Endothelial cell of umbilical vein (primary cell): ENCODE measurements around the gene PLXNB2. TPM values are rescaled to one million over a fixed set of nuclear protein-coding genes. Genes with fewer than 3 reads are reported as not detected.

Experiments used
- BruUV-seq: library from RNA; stranded (reverse); fragments of 400-500 nt; replicated peaks from 2 replicates; lab custom pipeline; 2021; lab: Mats Ljungman, UMichigan
- CTCF ChIA-PET: fragments of 300-600, 350-600 bp; sonication (Branson Sonifier 250); formaldehyde crosslinking; loops from one replicate; lab custom pipeline; 2021; ENCODE audit warnings: antibody characterized with exemption, inconsistent platforms; lab: Charles Lee
- POLR2A ChIA-PET: fragments of 300-600, 350-600 bp; sonication (Branson Sonifier 250); formaldehyde crosslinking; loops from one replicate; lab custom pipeline; 2021; ENCODE audit warnings: antibody characterized with exemption, inconsistent platforms; lab: Charles Lee
- DNase-seq: peaks from one replicate; pipeline ENCODE4 v3.0.0-alpha.2; 2011; ENCODE audit warnings: low read depth, low spot score
- FAIRE-seq: peaks from 2 replicates; lab custom pipeline; 2011; peaks lifted over from hg19 to GRCh38; lab: Jason Lieb, UNC
- H2AFZ ChIP-seq: 2 replicates; pipeline ENCODE4 v1.6.0; 2012; ENCODE audit warnings: low read depth, low read length, control low read depth, inconsistent platforms
- H3K27ac ChIP-seq: 2 replicates; pipeline ENCODE4 v1.5.1; 2011; ENCODE audit warnings: low read depth, mild to moderate bottlenecking, control low read depth, low read length, moderate library complexity; ENCODE audit not compliant: insufficient read depth
- H3K27me3 ChIP-seq, 2 experiments: 2 replicates each; pipeline versions ENCODE4 v1.6.0 to v1.6.1; 2011; ENCODE audit warnings: low read length in 2 of 2, mixed read lengths in 1 of 2; ENCODE audit not compliant: control insufficient read depth in 2 of 2, insufficient read depth in 2 of 2
- H3K36me3 ChIP-seq, 2 experiments: 2 replicates in 1 of 2; 3 replicates in 1 of 2; pipeline ENCODE4 v1.5.1; 2011; ENCODE audit warnings: low read length in 2 of 2, mild to moderate bottlenecking in 1 of 2, moderate library complexity in 1 of 2; ENCODE audit not compliant: control insufficient read depth in 2 of 2, insufficient read depth in 2 of 2; ENCODE audit errors: extremely low read depth in 1 of 2
- H3K4me1 ChIP-seq: 3 replicates; pipeline ENCODE4 v1.5.1; 2011; ENCODE audit warnings: mild to moderate bottlenecking, low read length; ENCODE audit not compliant: control insufficient read depth, insufficient read depth; ENCODE audit errors: extremely low read depth
- H3K4me2 ChIP-seq: 2 replicates; pipeline ENCODE4 v1.6.1; 2011; ENCODE audit warnings: low read length, control low read depth, mixed read lengths; ENCODE audit not compliant: insufficient read depth
- H3K4me3 ChIP-seq, 3 experiments: fragments of 200-600 bp in 1 of 3; sonication (generic), shearing (Covaris generic) in 1 of 3; replicated peaks in 1 of 3; 2 replicates each; pipeline ENCODE4 v1.5.1; 2011 to 2016; ENCODE audit warnings: control low read depth in 3 of 3, low read length in 3 of 3, mild to moderate bottlenecking in 2 of 3, inconsistent platforms in 1 of 3, low read depth in 1 of 3, moderate library complexity in 1 of 3; ENCODE audit not compliant: insufficient read depth in 1 of 3
- H3K79me2 ChIP-seq: 2 replicates; pipeline ENCODE4 v1.6.0; 2012; ENCODE audit warnings: low read length, inconsistent platforms; ENCODE audit not compliant: control insufficient read depth, insufficient read depth
- H3K9ac ChIP-seq: replicated peaks from 2 replicates; pipeline ENCODE3; 2011; ENCODE audit warnings: low read length, control low read depth; ENCODE audit not compliant: insufficient read depth; ENCODE audit errors: extremely low read depth
- H3K9me1 ChIP-seq: replicated peaks from 3 replicates; pipeline ENCODE4 v1.6.0; 2011; ENCODE audit warnings: mild to moderate bottlenecking, low read length; ENCODE audit not compliant: control insufficient read depth, insufficient read depth; ENCODE audit errors: extremely low read depth
- H3K9me3 ChIP-seq: replicated peaks from 2 replicates; pipeline ENCODE4 v1.5.1; 2012; ENCODE audit warnings: low read length, inconsistent platforms; ENCODE audit not compliant: control insufficient read depth, insufficient read depth
- H4K20me1 ChIP-seq: replicated peaks from 2 replicates; pipeline ENCODE3; 2011; ENCODE audit warnings: mild to moderate bottlenecking, low read length; ENCODE audit not compliant: control insufficient read depth, insufficient read depth; ENCODE audit errors: extremely low read depth
- EZH2 ChIP-seq: IDR thresholded peaks from 2 replicates; pipeline ENCODE4 v1.6.1; 2012; ENCODE audit warnings: borderline replicate concordance, low read depth, mild to moderate bottlenecking, moderate library complexity, low read length, inconsistent platforms; ENCODE audit not compliant: severe bottlenecking
- FOS ChIP-seq: IDR thresholded peaks from 2 replicates; pipeline ENCODE4 v1.6.1; 2011; ENCODE audit warnings: mild to moderate bottlenecking, low read length, moderate library complexity, borderline replicate concordance; ENCODE audit not compliant: insufficient read depth
- GATA2 ChIP-seq: IDR thresholded peaks from 2 replicates; pipeline ENCODE4 v1.7.0; 2011; ENCODE audit warnings: low read depth, mild to moderate bottlenecking, moderate library complexity, mixed read lengths, low read length; ENCODE audit not compliant: insufficient read length, insufficient read depth
- JUN ChIP-seq: IDR thresholded peaks from 2 replicates; pipeline ENCODE4 v1.6.1; 2011; ENCODE audit warnings: borderline replicate concordance, low read depth; ENCODE audit not compliant: insufficient read length, insufficient read depth
- MYC ChIP-seq: IDR thresholded peaks from one replicate; pipeline ENCODE4 v1.6.1; 2011; ENCODE audit warnings: mild to moderate bottlenecking, low read depth, low read length
- POLR2A ChIP-seq: IDR thresholded peaks from 2 replicates; pipeline ENCODE4 v1.6.1; 2012; ENCODE audit warnings: low read depth, mild to moderate bottlenecking, control low read depth, low read length
- POLR2AphosphoS5 ChIP-seq: IDR thresholded peaks from 2 replicates; pipeline ENCODE4 v1.6.1; 2012; ENCODE audit warnings: low read depth, mild to moderate bottlenecking, control low read depth, low read length, moderate library complexity; ENCODE audit not compliant: insufficient read depth
- dilution Hi-C: fragments of 300-500 bp; cut with MboI; formaldehyde crosslinking; loops from one replicate; pipeline ENCODE4 v1.15.0; 2019; ENCODE audit warnings: low sequenced_read_pairs; ENCODE audit not compliant: extremely low pct_ligation_motif_present
- intact Hi-C: fragments of 100-400 bp; cut with micrococcal nuclease; formaldehyde crosslinking; loops from one replicate; pipeline ENCODE4 v1.10.0; 2022
- polyA plus RNA-seq, 4 experiments: library from polyadenylated mRNA; depleted of rRNA in 3 of 4; stranded (reverse) in 3 of 4; unstranded in 1 of 4; fragments of >200 nt; gene quantifications; 2 replicates each; pipeline versions ENCODE4 v1.2.1 to v1.2.3, GENCODE V29; 2011 to 2012; ENCODE audit warnings: missing spikeins in 1 of 4
- total RNA-seq: library from RNA; stranded (reverse); gene quantifications from 2 replicates; pipeline ENCODE4 v1.2.3, GENCODE V29; 2021
- TF ChIP-seq, protein P1 (sequence below): IDR thresholded peaks from 2 replicates; pipeline ENCODE4 v1.6.1; 2011; ENCODE audit not compliant: insufficient read depth, insufficient read length
- TF ChIP-seq, protein P2 (sequence below), 2 donors: IDR thresholded peaks; 1 replicate in 1 of 2; 2 replicates in 1 of 2; pipeline ENCODE4 v1.5.1; 2011; ENCODE audit warnings: low read length in 2 of 2, mild to moderate bottlenecking in 2 of 2, moderate library complexity in 2 of 2, control low read depth in 1 of 2, inconsistent platforms in 1 of 2, low read depth in 1 of 2; ENCODE audit not compliant: insufficient read depth in 1 of 2; ENCODE audit errors: extremely low read depth in 1 of 2

The PLXNB2 gene
- total and polyA plus RNA-seq, 2 donors (not counting 3 experiments of a cell fraction or from before 2014, with no cell fraction given) = 82.3 to 139 TPM

DNA sequence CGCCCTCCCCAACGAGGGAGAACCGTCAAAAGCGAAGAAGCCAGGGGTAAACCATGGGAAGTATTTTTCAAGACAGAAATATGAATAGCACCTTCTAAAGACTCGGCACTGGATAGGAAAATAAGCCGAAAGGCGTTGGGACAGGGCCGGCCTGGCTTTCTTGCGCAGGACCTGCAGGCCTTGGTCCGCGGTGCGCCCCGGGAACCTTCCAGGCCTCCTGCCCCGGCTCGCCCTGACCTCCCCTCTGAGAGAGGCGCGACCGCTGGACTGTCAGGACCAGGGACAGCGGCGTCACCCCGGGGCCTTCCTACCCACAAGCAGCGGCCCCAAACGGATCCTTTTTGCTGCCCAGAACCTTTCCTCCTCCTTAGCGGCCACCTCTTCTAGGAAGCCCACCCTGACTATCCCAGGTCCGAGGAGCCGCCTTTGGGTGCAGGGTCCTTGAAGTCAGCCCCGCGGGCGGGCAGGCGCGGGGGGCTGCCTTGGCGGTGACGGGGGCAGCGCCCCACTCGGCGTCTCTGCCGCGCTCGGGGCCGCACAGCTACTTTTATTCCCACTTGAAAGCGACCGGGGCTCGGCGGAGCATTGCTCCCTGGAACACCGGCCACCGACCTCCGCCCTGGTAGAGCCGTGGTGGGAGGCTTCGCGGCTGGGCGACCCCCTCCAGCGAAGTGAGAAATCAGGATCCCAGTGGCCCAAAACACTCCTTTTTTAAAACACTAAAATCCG lies 36.6 kb downstream of the PLXNB2 start:
- ChIA-PET CTCF (interaction anchor here (0.5 to 3.0 kb wide), 8 partner anchors 10 to 199 kb away, joined by 3 to 26 read pairs (median 8); partner anchors contain the start of genes DENND6B, MAPK12 and TUBGCP6), POLR2A (no interaction called here)
- BruUV-seq = no TSS peak
- intact Hi-C loops (loop anchor here (1.0 to 2.0 kb wide), 5 partner anchors 10 to 71 kb away; partner anchors contain the start of genes DENND6B, HDAC10, MAPK12 and PLXNB2), dilution Hi-C loops (no loop called here)
- H3K4me1 ChIP-seq = peaks cover 12% of the 10 kb centered on the region
- H4K20me1 ChIP-seq = no peaks in the 10 kb centered on the region
- no peaks in the 10 kb centered on the region for H3K27me3 ChIP-seq
- no peaks in the 10 kb centered on the region for H3K9me3 ChIP-seq
- H3K27ac ChIP-seq = no peak overlapping the region
- H3K9ac ChIP-seq = peak overlapping the region; percentile 31
- FAIRE-seq = no peak
- peak overlapping the region; percentile 61 for H3K4me2 ChIP-seq
- no peak for TF ChIP-seq FOS
- TF ChIP-seq GATA2 = no peak
- TF ChIP-seq, protein P1, sequence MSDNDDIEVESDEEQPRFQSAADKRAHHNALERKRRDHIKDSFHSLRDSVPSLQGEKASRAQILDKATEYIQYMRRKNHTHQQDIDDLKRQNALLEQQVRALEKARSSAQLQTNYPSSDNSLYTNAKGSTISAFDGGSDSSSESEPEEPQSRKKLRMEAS = no peak
- no peak for TF ChIP-seq POLR2AphosphoS5
- no peak for TF ChIP-seq JUN
- no peak for TF ChIP-seq MYC
- TF ChIP-seq, protein P2, sequence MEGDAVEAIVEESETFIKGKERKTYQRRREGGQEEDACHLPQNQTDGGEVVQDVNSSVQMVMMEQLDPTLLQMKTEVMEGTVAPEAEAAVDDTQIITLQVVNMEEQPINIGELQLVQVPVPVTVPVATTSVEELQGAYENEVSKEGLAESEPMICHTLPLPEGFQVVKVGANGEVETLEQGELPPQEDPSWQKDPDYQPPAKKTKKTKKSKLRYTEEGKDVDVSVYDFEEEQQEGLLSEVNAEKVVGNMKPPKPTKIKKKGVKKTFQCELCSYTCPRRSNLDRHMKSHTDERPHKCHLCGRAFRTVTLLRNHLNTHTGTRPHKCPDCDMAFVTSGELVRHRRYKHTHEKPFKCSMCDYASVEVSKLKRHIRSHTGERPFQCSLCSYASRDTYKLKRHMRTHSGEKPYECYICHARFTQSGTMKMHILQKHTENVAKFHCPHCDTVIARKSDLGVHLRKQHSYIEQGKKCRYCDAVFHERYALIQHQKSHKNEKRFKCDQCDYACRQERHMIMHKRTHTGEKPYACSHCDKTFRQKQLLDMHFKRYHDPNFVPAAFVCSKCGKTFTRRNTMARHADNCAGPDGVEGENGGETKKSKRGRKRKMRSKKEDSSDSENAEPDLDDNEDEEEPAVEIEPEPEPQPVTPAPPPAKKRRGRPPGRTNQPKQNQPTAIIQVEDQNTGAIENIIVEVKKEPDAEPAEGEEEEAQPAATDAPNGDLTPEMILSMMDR (IDR thresholded peaks at IDR 0.05; ENCODE audit: extremely low read depth in 1 of 2, insufficient read depth in 1 of 2, low read depth in 1 of 2, low read length in 2 of 2) = no peak
- no peak for TF ChIP-seq POLR2A
- no peak for TF ChIP-seq EZH2
- H2AFZ ChIP-seq = no peak overlapping the region
- peaks cover 5 to 12% of the 10 kb centered on the region in 2 experiments for H3K36me3 ChIP-seq
- no peaks in the 10 kb centered on the region for H3K9me1 ChIP-seq
- H3K79me2 ChIP-seq = no peaks in the 10 kb centered on the region
- peak; percentile 61 for DNase-seq
- peak overlapping the region; percentile 30 to 59 (median 42) for H3K4me3 ChIP-seq
